NCI-H2196 (cell line): Measurements from ENCODE around the gene TLE6.
A peak's percentile ranks its signal among the peaks of the same experiment; 100 is the strongest.
"Not testable (repeated sequence)": the region's sequence is repeated elsewhere in the genome, so short reads cannot be mapped to it uniquely, and the experiment has no call there.

Experiments used
- DNase-seq: peaks from one replicate; lab custom pipeline; 2025; ENCODE audit not compliant: unreplicated experiment; lab: John Stamatoyannopoulos, UW

The TLE6 gene

DNA sequence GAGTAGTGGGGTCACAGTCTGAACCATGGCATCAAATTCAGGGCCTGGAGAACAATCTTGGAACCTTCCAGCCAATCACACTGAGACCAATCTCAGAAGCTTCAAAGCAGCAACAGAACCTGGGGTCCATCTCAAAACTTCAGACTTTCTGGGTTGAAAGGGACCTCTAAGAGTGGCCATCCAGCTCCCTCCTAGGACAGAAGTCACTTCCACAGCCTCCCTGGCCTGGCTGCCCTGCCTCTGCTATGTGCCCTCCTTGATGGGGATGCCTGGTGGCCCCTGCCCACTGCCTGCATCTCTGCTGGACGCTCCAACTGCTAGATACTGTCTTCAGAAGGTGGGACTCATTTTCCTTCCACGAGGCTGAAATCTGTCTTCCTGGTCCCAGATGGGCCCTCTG lies 49.9 kb downstream of the TLE6 start:
- no peak for DNase-seq

DNA sequence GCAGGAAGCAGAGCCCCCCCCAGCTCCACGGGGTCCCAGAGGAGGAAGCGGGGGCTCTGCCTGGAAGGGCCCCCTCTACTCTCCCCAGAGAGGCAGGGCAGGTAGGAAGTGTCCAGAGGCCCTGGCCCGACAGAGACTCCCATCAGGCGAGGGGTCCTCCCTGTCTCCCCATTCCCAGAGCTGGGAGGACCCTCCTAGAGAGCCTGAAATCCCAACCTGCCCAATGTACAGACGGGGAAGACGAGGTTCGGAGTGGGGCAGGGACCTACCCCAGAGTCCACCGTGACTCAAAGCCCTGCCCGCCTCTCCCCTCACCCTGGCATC lies 50.6 kb downstream of the TLE6 start:
- DNase-seq = no peak

GRCh38 chr19:3028305-3029064 lies 51.1 kb downstream of the TLE6 start:
- DNase-seq = no peak

DNA sequence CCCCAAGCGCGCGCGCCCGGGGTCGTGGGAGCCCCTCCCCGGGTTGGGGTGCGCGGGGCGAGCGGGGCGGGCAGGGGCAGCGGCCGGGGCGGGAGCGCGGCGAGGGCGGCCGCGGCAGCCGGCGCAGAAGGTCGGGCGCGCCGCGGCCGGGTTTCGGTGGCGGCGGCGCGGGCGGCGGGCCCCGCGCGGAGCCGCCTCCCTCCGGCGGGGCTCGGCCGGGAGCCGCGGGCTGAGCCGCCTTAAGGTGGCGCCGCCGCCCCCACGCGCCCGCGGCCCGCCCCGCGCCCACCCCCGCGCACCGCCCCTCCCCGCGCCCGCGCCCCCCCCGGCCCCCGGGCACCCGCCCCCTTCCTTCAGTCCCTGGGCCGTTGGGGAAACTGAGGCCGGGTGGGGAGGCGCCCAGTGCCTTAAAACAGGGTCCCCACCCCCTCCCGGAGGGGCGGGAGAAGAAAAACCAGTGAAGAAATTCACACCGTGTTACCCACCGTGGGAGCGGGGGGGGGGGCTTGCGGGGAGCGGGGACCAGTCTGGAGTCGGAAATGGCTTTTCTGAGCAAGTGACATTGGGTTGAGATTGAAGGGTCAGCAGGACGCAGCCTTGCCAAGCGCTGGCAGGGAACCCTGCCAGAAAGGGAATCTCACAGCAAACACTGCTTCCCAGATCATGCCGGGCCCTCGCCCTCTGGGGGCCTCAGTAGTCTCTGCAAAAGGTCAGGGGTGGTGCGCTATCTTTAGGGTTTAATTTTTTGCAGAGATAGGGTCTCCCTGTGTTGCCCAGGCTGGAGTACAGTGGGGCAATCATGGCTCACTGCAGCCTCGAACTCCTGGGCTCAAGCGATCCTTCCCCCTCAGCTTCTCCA lies 51.9 kb downstream of the TLE6 start, which contains the start of gene TLE2:
Gene TLE2 (minus strand): TSS at position 216 of the 859 bp plus-strand sequence. CDS start 376 bp downstream, outside the sequence.
- DNase-seq = no peak

DNA sequence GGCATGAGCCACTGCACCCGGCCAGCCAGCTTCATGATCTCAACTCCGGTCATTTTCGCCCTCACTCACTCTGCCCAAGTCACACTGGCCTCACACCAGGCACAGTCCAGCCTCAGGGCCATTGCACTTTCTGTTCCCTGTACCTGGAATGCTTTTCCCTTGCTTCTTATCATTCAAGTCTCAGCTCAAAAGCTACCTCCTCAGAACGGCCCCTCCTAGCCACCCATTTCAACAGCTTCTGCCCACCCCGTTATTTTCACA lies 54.2 kb downstream of the TLE6 start:
- DNase-seq = no peak

GRCh38 chr19:3033595-3034405 lies 56.4 kb downstream of the TLE6 start:
- DNase-seq = peak; percentile 38

DNA sequence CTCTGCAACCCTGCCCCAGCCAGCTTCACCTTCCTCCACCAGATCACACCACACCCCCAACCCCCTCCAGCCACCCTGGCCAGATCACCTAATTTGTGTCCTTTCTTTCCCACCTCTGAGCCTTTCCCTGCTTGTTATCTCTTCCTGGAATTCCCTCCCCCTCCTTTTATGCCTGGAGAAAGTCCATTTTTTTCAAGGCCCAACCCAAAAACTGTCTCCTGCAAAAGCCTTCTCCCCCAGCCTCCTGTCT lies 57.0 kb downstream of the TLE6 start:
- DNase-seq = no peak

DNA sequence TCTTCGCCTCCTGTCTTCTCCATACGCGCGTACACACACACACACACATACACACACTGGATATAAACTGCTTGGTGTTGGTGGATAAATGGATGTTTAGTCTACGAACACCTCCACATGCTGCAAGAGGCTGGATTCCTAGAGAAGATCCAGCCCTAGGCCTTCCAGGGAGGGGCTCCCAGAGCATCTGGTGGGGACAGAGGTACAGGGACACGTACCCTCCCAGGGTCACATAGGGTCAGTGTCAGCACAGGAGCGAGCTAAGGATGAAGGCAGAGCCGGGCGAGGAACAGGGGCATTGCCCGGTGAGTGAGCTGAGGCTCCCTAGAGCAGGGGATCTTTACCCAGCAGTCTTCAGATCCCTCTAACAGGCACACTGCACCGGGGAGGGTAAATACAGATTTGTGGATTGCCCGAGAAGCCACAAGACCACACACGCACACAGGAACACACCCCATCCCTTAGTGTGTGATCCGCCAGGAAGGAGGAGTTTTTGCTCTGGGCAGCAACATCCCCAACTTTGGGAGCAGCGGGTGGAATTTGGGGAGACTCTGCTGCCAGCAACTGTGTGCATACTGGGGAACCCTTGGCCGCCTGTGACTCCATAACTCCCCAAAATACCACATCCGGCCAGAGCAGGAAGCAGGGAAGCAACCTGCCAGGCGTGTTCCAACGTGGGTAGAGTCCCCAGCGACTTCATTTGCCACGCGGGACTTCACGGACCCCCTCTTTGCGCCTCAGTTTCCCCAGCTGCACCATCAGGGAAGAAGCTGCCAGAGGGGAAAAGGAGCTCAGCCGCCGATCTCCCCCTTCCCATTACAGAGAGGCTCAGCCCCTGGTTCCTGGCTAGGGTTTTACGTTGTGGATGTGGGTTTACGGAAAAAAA lies 57.5 kb downstream of the TLE6 start:
- DNase-seq = peak; percentile 41

DNA sequence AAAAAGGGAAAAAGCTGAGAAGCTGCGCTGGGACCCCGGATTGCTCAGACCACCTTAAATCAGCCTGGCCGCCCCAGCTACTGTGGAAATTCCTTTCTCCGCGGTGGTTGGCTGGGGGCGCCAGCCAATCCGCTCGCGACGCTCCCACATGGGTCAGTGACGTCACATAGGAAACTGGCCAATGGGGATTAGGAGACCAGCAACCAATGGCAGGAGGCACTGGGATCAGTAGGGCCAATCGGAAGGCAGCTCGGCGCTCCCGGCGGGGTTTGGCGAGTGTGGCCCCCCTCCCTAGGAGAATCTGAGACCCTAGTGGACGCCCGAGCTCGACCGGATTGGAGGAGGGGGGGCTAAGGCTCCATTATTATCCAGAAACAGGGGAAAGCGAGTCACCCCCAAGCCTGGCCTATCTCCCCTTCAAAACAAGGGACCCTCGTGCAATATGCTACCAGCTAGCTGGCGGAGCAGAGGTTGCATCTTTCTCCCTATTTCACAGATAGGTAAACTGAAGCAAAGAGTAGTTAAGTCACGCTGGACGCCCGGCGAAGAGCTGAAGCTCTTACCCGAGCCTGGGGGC lies 58.3 kb downstream of the TLE6 start:
- peak; percentile 99 for DNase-seq

GRCh38 chr19:3036119-3036976 lies 59.0 kb downstream of the TLE6 start:
- peak; percentile 96 for DNase-seq

- not testable (repeated sequence) for DNase-seq
Observed at GRCh38 chr19:3036977-3037544, 59.7 kb downstream of the TLE6 start.

- no peak for DNase-seq
Observed at GRCh38 chr19:3038214-3038613, 60.9 kb downstream of the TLE6 start.

DNA sequence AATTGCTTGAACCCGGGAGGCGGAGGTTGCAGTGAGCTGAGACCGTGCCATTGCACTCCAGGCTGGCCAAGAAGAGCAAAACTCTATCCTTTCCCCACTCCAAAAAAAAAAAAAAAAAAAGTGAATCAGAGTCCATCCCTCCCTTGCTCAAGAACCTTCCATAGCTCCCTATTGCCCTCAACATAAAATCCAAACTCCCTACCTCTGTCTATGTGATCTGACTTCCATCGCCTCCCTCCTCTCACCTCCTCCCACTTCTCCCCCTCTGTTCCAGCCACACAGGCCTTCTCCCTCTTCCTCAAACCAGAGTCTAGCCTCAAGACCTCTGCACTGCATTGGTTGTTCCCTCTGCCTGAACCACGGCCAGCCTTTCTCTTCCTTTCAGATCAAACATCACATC lies 61.8 kb downstream of the TLE6 start:
- no peak for DNase-seq

DNA sequence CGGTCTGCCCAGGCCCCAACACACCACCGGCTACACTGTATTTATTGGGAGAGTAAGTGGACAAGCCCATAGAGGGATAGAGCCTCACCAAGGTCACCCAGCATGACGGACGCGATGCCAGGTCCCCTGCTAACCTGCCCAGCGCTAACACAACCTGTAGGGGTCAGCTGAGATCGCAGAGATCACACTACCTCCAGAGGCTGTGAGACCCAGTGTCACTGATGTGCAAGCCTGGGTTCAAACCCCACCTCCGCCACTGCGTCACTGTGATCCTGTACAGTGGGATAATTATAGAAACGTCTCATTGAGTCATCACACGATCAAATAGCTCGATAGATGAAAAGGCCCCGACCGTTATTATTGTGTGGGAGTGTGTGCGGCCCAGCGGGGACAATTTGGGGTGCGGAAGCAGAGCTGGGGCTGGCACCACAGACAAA lies 62.3 kb downstream of the TLE6 start:
- no peak for DNase-seq

- DNase-seq = no peak
Observed at GRCh38 chr19:3041327-3041726, 64.0 kb downstream of the TLE6 start.

DNA sequence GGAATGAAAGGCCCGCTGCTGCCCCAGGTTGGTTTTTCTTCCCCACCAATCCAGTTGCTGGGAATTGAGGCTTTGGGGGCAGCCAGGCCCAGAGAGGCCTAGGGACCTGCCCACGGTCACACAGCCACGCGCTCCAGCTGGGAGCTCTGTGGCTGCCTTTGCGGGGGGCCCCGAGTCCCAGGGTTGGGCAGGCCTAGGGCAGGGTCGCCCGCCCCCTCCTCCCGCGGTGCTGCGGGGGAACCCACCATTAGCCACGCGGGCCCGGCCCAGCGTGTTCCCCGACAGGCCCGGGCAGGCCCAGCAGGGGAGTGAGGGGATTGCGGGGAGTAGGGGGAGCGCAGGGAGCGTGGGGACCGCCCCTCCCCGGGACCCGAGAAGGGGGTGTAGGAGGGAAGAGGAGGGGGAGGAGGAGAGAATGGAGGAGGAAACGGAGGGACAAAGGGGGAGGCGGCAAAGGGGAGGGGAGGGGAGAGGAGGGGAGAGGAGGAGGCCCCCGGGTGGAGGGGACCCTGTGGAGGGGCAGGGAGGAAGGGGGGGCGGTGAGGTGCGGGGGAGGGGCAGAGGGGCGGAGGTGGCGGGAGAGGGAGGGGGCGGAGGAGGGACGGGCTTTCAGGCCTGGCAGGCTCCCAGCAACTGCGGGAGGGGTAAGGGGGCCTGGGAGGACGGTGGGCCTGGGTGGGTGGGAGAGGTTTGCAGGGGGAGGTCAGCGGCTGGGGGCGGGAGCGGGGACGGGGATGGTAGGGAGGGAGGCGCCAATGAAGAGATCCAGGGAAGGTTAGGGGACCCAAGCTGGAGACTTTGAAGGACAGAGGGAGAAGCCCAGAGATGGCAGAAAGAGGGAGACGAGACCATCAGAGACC lies 64.6 kb downstream of the TLE6 start:
- no peak for DNase-seq

DNA sequence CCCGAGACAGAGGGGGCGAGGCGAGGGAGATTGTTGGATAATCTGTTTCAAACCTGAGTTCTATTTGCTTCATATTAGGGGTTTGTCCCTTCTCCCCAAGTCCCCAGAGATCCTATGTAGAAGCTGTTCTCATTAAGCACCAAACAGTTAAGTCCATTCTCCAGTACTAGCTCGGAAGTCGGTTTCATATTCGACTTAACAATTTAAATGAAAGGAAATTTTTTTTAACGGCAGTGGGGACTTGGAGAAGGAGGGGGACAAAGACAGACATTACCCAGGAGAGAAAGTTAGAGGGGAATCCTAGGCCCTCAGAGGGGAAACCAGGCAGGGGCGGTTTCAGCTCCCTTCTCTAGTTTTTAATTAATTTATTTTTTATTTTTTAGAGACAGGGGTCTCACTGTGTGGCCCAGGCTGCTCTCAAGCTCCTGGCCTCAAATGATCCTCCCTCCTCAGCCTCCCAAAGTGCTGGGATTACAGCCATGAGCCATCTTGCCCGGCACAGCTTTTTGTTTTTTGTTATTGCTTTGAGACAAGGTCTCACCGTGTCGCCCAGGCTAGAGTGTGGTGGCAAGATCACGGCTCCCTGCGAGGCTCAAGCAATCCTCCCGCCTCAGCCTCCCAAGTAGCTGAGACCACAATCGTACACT lies 65.4 kb downstream of the TLE6 start:
- no peak for DNase-seq
